GM12878 (cell line): ENCODE measurements around the gene TRPV6. TPM values are rescaled to one million over a fixed set of nuclear protein-coding genes. Genes with fewer than 3 reads are reported as not detected.
A peak's percentile ranks its signal among the peaks of the same experiment; 100 is the strongest.

Experiments
- ATAC-seq: fragments of 200-7000 bp; cut with Tn5 transposase; 3 replicates; pipeline ENCODE4 v1.9.1; 2020; ENCODE audit warnings: mild to moderate bottlenecking, moderate library complexity
- BruUV-seq: library from RNA; stranded (reverse); fragments of 400-500 nt; replicated peaks from 2 replicates; lab custom pipeline; 2021; lab: Mats Ljungman, UMichigan
- CTCF ChIA-PET: fragments of 300-600 bp; sonication (Branson Sonifier 250); formaldehyde crosslinking; extraction: SDS; loops from one replicate; lab custom pipeline; 2021; ENCODE audit warnings: inconsistent platforms; lab: Yijun Ruan, JAX
- POLR2A ChIA-PET: fragments of 350-600 bp; formaldehyde crosslinking; extraction: SDS; loops from one replicate; lab custom pipeline; 2021; ENCODE audit warnings: inconsistent platforms; lab: Charles Lee
- RAD21 ChIA-PET: fragments of 300-600 bp; sonication (Branson Sonifier 250); formaldehyde crosslinking; loops from one replicate; lab custom pipeline; 2023; ENCODE audit warnings: antibody characterized with exemption; ENCODE audit not compliant: unreplicated experiment; lab: Charles Lee
- SMC1A ChIA-PET: fragments of 300-600 bp; sonication (Branson Sonifier 250); formaldehyde crosslinking; loops from one replicate; lab custom pipeline; 2023; ENCODE audit not compliant: unreplicated experiment, uncharacterized antibody; lab: Charles Lee
- DNase-seq: peaks from one replicate; pipeline ENCODE4 v3.0.0-alpha.2; 2011; ENCODE audit warnings: low read depth, low spot score
- FAIRE-seq: peaks from 3 replicates; lab custom pipeline; 2011; peaks lifted over from hg19 to GRCh38; lab: Jason Lieb, UNC
- H2AFZ ChIP-seq: 2 replicates; pipeline ENCODE4 v1.6.0; 2011; ENCODE audit warnings: low read depth, low read length, control low read depth; ENCODE audit not compliant: control insufficient read depth
- H3K27ac ChIP-seq: 2 replicates; pipeline ENCODE4 v1.5.1; 2011; ENCODE audit warnings: control low read depth; ENCODE audit not compliant: control insufficient read depth, insufficient read depth
- H3K27me3 ChIP-seq, 2 experiments: replicated peaks in 1 of 2; 2 replicates each; pipeline versions ENCODE4 v1.6.0 to v1.6.1; 2011; ENCODE audit warnings: low read length in 1 of 2; ENCODE audit not compliant: control insufficient read depth in 2 of 2, insufficient read depth in 2 of 2
- H3K36me3 ChIP-seq, 2 experiments: 2 replicates each; pipeline ENCODE4 v1.5.1; 2011; ENCODE audit warnings: low read length in 1 of 2; ENCODE audit not compliant: control insufficient read depth in 2 of 2, insufficient read depth in 2 of 2
- H3K4me1 ChIP-seq: 2 replicates; pipeline ENCODE4 v1.6.1; 2011; ENCODE audit warnings: mild to moderate bottlenecking, low read length, moderate library complexity, mixed read lengths; ENCODE audit not compliant: control insufficient read depth, insufficient read depth
- H3K4me2 ChIP-seq: 2 replicates; pipeline ENCODE4 v1.6.0; 2011; ENCODE audit warnings: control low read depth; ENCODE audit not compliant: control insufficient read depth, insufficient read depth
- H3K4me3 ChIP-seq: fragments of 200-600 bp; sonication (generic); 2 replicates; pipeline ENCODE4 v1.5.1; 2016
- H3K79me2 ChIP-seq: 2 replicates; pipeline ENCODE4 v1.6.0; 2011; ENCODE audit warnings: low read length; ENCODE audit not compliant: control insufficient read depth, insufficient read depth
- H3K9ac ChIP-seq: 2 replicates; pipeline ENCODE4 v1.8.0; 2011; ENCODE audit warnings: low read length, control low read depth, mixed read lengths; ENCODE audit not compliant: control insufficient read depth, insufficient read depth
- H3K9me3 ChIP-seq: replicated peaks from 3 replicates; pipeline ENCODE4 v1.5.1; 2011; ENCODE audit warnings: mild to moderate bottlenecking, low read length; ENCODE audit not compliant: control insufficient read depth, insufficient read depth
- H4K20me1 ChIP-seq: 2 replicates; pipeline ENCODE4 v1.6.0; 2011; ENCODE audit not compliant: control insufficient read depth, insufficient read depth
- SMAD1 ChIP-seq: fragments of 450-650 bp; IDR thresholded peaks from 2 replicates; pipeline ENCODE4 v1.6.1; 2018; ENCODE audit warnings: mild to moderate bottlenecking, low read depth; ENCODE audit not compliant: partially characterized antibody
- SUZ12 ChIP-seq: fragments of 200-600 bp; sonication (generic); IDR thresholded peaks from one replicate; pipeline ENCODE4 v1.6.1; 2018; ENCODE audit warnings: antibody characterized with exemption, mild to moderate bottlenecking; ENCODE audit not compliant: unreplicated experiment
- WGBS: methylation state at CpG from one replicate; pipeline ENCODE4 v1.1.6; 2016; ENCODE audit warnings: low lambda C conversion rate; ENCODE audit not compliant: insufficient replicate concordance, insufficient coverage; ENCODE audit errors: missing lambda C conversion rate; 5-methylcytosine and 5-hydroxymethylcytosine counted together
- in situ Hi-C: fragments of 300-500 bp; cut with MboI; formaldehyde crosslinking; loops from 9 replicates; pipeline ENCODE4 v1.14.3; 2018; ENCODE audit warnings: mixed read lengths
- intact Hi-C: fragments of 100-400 bp; cut with micrococcal nuclease; formaldehyde crosslinking; loops from one replicate; pipeline ENCODE4 v1.14.2; 2022; ENCODE audit not compliant: unreplicated experiment
- polyA plus RNA-seq, 11 experiments: library from polyadenylated mRNA; depleted of rRNA in 4 of 11; unstranded in 6 of 11; stranded (reverse) in 5 of 11; fragments of >200 nt; fragmentation: Nextera tagmentation in 4 of 11; fragmentation: Illumina TruSeq in 1 of 11; extraction: Ambion mirVana in 4 of 11; extraction: Trizol in 1 of 11; gene quantifications; 1 replicate in 1 of 11; 2 replicates in 10 of 11; pipeline versions ENCODE4 v1.2.1 to v1.2.3, GENCODE V29; 2011 to 2016; ENCODE audit warnings: inconsistent platforms in 2 of 11, missing spikeins in 2 of 11, low read depth in 1 of 11
- total RNA-seq, 4 experiments: library from RNA; depleted of rRNA in 3 of 4; stranded (reverse); fragments of >200 nt in 3 of 4; fragmentation: Illumina TruSeq in 1 of 4; extraction: Trizol in 1 of 4; gene quantifications; 2 replicates each; pipeline versions ENCODE4 v1.2.1 to v1.2.3, GENCODE V29; 2013 to 2021
- TF ChIP-seq, protein P1 (sequence below): IDR thresholded peaks from 2 replicates; pipeline ENCODE4 v1.6.1; 2012; ENCODE audit warnings: improper control_type of control experiment, low read depth, low read length; ENCODE audit not compliant: insufficient replicate concordance

Gene TRPV6
- total and polyA plus RNA-seq, 10 of the 15 experiments (the other 5 are each of a cell fraction or from before 2014, with no cell fraction given): not detected

DNA sequence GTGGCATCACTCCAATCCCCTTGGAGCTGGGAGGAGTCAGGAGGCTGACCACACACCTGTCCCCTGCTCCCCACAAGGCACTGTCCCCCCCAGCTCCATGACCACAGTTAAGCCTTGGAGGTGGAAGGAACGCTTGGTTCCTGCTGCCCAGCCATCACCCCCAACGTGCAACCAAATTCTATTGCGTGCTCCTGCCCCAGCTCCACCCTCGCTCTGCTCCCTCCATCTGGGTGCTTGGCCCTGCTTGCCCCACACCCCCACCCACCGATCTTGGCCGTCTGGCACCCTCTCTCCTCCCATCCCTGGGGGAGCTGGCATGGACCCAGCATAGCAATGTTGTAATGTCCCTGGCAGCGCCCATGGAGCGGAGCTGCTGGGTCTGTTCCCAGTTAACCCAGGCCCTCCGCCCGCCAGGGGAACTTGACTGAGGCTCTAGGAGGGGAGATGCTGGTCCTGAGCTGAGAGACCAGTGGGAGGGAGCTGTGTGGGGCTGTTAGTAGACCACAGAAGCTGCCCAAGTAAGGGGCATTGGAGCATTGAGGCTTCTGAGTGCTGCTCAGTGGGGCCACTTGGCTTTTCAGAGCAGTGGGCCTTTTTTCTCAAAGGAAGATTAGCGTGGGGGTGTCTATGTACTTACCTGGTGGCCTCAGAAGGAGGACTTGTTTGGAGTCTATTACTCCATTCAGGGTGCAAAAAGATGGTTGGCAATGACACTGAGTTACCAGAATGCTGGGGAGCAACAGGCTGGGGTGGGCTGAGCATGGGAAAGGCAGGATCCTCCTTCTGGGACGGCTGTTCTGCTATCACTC is 29.6 kb downstream of the TRPV6 start (continued):
- no peak for TF ChIP-seq SMAD1

DNA sequence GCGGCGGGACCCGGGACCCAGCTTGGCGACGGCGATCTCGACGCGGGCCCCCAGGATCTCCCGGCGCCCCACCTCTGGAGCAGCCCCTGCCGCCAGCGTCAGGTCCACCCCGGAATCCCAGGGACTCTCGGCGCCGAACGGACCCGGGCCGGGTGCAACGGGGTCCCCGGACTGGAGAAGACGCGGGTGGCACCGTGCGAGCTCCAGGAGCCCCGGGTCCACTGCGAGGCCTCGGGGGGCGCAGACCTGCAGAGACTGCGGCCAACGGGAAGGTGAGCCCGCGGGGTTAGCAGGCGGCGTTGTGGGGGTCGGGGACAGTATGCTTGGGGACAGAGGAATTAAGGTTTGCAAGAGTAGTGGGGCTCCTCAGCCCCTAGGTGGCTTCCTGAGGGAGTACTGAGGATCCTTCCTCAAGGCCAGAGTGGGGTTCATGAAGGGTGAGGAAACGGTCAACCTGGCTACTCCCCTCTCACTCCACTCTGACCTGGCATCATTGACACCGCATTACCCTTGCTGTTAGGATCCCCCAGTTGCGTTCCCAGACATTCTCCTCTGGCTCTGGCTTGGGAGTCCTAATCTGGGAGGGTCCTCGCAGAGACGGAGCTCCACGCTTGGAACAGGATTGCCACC is 30.3 kb downstream of the TRPV6 start:
- Histone ChIP-seq H2AFZ (peak overlapping the region; percentile 82; the same call in 1 of the 2 replicates), H3K36me3 (no peaks in the 10 kb centered on the region), H4K20me1 (no peaks in the 10 kb centered on the region), H3K4me1 (no peaks in the 10 kb centered on the region), H3K4me2 (peak overlapping the region; percentile 100), H3K27me3 (peaks cover 0 to 11% of the 10 kb centered on the region in 2 experiments), H3K9ac (no peak overlapping the region)
- no TSS peak for BruUV-seq
- RAD21 ChIA-PET: interaction anchor here (0.9 to 1.7 kb wide), 5 partner anchors 18 to 223 kb away, joined by 3 to 7 read pairs (median 4); no protein-coding TSS in a partner anchor
- 25% methylated on average over 21 of the region's 43 CpGs for WGBS
- FAIRE-seq (no peak), DNase-seq (no peak)
- intact Hi-C loops: loop anchor here (2.0 kb wide), 1 partner anchor 360 kb away; no protein-coding TSS in a partner anchor
- TF ChIP-seq, protein P1, sequence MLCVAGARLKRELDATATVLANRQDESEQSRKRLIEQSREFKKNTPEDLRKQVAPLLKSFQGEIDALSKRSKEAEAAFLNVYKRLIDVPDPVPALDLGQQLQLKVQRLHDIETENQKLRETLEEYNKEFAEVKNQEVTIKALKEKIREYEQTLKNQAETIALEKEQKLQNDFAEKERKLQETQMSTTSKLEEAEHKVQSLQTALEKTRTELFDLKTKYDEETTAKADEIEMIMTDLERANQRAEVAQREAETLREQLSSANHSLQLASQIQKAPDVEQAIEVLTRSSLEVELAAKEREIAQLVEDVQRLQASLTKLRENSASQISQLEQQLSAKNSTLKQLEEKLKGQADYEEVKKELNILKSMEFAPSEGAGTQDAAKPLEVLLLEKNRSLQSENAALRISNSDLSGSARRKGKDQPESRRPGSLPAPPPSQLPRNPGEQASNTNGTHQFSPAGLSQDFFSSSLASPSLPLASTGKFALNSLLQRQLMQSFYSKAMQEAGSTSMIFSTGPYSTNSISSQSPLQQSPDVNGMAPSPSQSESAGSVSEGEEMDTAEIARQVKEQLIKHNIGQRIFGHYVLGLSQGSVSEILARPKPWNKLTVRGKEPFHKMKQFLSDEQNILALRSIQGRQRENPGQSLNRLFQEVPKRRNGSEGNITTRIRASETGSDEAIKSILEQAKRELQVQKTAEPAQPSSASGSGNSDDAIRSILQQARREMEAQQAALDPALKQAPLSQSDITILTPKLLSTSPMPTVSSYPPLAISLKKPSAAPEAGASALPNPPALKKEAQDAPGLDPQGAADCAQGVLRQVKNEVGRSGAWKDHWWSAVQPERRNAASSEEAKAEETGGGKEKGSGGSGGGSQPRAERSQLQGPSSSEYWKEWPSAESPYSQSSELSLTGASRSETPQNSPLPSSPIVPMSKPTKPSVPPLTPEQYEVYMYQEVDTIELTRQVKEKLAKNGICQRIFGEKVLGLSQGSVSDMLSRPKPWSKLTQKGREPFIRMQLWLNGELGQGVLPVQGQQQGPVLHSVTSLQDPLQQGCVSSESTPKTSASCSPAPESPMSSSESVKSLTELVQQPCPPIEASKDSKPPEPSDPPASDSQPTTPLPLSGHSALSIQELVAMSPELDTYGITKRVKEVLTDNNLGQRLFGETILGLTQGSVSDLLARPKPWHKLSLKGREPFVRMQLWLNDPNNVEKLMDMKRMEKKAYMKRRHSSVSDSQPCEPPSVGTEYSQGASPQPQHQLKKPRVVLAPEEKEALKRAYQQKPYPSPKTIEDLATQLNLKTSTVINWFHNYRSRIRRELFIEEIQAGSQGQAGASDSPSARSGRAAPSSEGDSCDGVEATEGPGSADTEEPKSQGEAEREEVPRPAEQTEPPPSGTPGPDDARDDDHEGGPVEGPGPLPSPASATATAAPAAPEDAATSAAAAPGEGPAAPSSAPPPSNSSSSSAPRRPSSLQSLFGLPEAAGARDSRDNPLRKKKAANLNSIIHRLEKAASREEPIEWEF: no peak
- peak; percentile 79 for TF ChIP-seq SUZ12
- TF ChIP-seq, all 136 proteins: peak for 1
- Histone ChIP-seq H3K27ac (no peak overlapping the region), H3K79me2 (no peaks in the 10 kb centered on the region), H3K4me3 (peak overlapping the region; percentile 96), H3K9me3 (no peaks in the 10 kb centered on the region)
- ChIA-PET CTCF (interaction anchor here (0.8 to 2.7 kb wide), 9 partner anchors 17 to 360 kb away, joined by 3 to 20 read pairs (median 5); no protein-coding TSS in a partner anchor), SMC1A (interaction anchor here (1.0 to 2.1 kb wide), 7 partner anchors 23 to 148 kb away, joined by 3 to 8 read pairs (median 4); no protein-coding TSS in a partner anchor), POLR2A (no interaction called here)
- in situ Hi-C loops: no loop called here
- ATAC-seq: peak; percentile 1; the same call in 2 of the 3 replicates
